ENCODE results near the gene MORC3. TPM values are rescaled to one million over a fixed set of nuclear protein-coding genes. Genes with fewer than 3 reads are reported as not detected.
"Not testable (repeated sequence)": the region's sequence is repeated elsewhere in the genome, so short reads cannot be mapped to it uniquely, and the experiment has no call there.

Gene MORC3
- total RNA-seq, 2 experiments from 2014 or later, result 47.5 to 50.7 TPM

- DNase-seq, result no peak
- Mint-ChIP-seq H3K4me1 (peaks cover 4% of the 10 kb centered on the region), H3K27me3 (no peaks in the 10 kb centered on the region), H3K36me3 (ENCODE audit: low read depth) (peaks cover 64% of the 10 kb centered on the region), H3K4me3 (no peak overlapping the region), H3K9me3 (no peaks in the 10 kb centered on the region), H3K27ac (no peak overlapping the region)
- CTCF ChIA-PET, result interaction anchor here (0.6 to 1.2 kb wide), 2 partner anchors 15 to 18 kb away, joined by 3 read pairs; no protein-coding TSS in a partner anchor
- POLR2A ChIA-PET, result no interaction called here
These were observed 49.2 kb downstream of the MORC3 start for GRCh38 chr21:36369064-36369685.

- H3K27ac Mint-ChIP-seq, result no peak overlapping the region
- H3K9me3 Mint-ChIP-seq, result no peaks in the 10 kb centered on the region
- H3K4me1 Mint-ChIP-seq, result no peaks in the 10 kb centered on the region
- ChIA-PET CTCF (no interaction called here), POLR2A (no interaction called here)
- peaks cover 38% of the 10 kb centered on the region for H3K36me3 Mint-ChIP-seq (ENCODE audit: low read depth)
- no peak overlapping the region for H3K4me3 Mint-ChIP-seq
- DNase-seq, result no peak
- H3K27me3 Mint-ChIP-seq, result no peaks in the 10 kb centered on the region
These were observed 56.0 kb downstream of the MORC3 start for GRCh38 chr21:36375994-36376393.

- Mint-ChIP-seq H3K4me1 (no peaks in the 10 kb centered on the region), H3K4me3 (no peak overlapping the region), H3K27ac (no peak overlapping the region), H3K36me3 (ENCODE audit: low read depth) (peaks cover 29% of the 10 kb centered on the region), H3K9me3 (no peaks in the 10 kb centered on the region), H3K27me3 (no peaks in the 10 kb centered on the region)
- ChIA-PET CTCF (interaction anchor here (0.6 to 1.0 kb wide), 2 partner anchors 8 to 18 kb away, joined by 3 to 5 read pairs; partner anchors contain the start of gene CHAF1B), POLR2A (no interaction called here)
- DNase-seq, result no peak
These were observed 57.4 kb downstream of the MORC3 start for GRCh38 chr21:36377391-36377842.

GRCh38 chr21:36379251-36379650 lies 59.3 kb downstream of the MORC3 start:
- Mint-ChIP-seq H3K27ac (no peak overlapping the region), H3K36me3 (ENCODE audit: low read depth) (peaks cover 24% of the 10 kb centered on the region), H3K9me3 (no peaks in the 10 kb centered on the region), H3K4me3 (no peak overlapping the region), H3K4me1 (no peaks in the 10 kb centered on the region), H3K27me3 (no peaks in the 10 kb centered on the region)
- no peak for DNase-seq
- ChIA-PET POLR2A (no interaction called here), CTCF (no interaction called here)

- no peaks in the 10 kb centered on the region for H3K27me3 Mint-ChIP-seq
- peaks cover 12% of the 10 kb centered on the region for H3K4me1 Mint-ChIP-seq
- H3K4me3 Mint-ChIP-seq, result no peak overlapping the region
- peak overlapping the region; percentile 43 for H3K27ac Mint-ChIP-seq
- ChIA-PET CTCF (interaction anchor here (0.6 to 1.4 kb wide), 2 partner anchors 9 to 1142 kb away, joined by 3 to 4 read pairs; no protein-coding TSS in a partner anchor), POLR2A (no interaction called here)
- peaks cover 16% of the 10 kb centered on the region for H3K36me3 Mint-ChIP-seq (ENCODE audit: low read depth)
- no peaks in the 10 kb centered on the region for H3K9me3 Mint-ChIP-seq
- DNase-seq, result no peak
These were observed 62.0 kb downstream of the MORC3 start for GRCh38 chr21:36381841-36382589.

GRCh38 chr21:36382722-36383121 lies 62.7 kb downstream of the MORC3 start:
- H3K27me3 Mint-ChIP-seq, H3K9me3 Mint-ChIP-seq, DNase-seq, H3K27ac Mint-ChIP-seq, POLR2A ChIA-PET, H3K4me3 Mint-ChIP-seq: not testable (repeated sequence)
- peaks cover 13% of the 10 kb centered on the region for H3K36me3 Mint-ChIP-seq (ENCODE audit: low read depth)
- CTCF ChIA-PET, result interaction anchor here (0.6 to 1.4 kb wide), 2 partner anchors 8 to 1141 kb away, joined by 3 to 4 read pairs; no protein-coding TSS in a partner anchor
- H3K4me1 Mint-ChIP-seq, result peaks cover 18% of the 10 kb centered on the region

- ChIA-PET CTCF (interaction anchor here (0.9 to 1.3 kb wide), 2 partner anchors 8 to 32 kb away, joined by 3 read pairs; no protein-coding TSS in a partner anchor), POLR2A (no interaction called here)
- Mint-ChIP-seq H3K9me3 (no peaks in the 10 kb centered on the region), H3K27ac (peak overlapping the region; percentile 41), H3K27me3 (no peaks in the 10 kb centered on the region), H3K36me3 (ENCODE audit: low read depth) (peaks cover 22% of the 10 kb centered on the region), H3K4me3 (peak overlapping the region; percentile 36), H3K4me1 (peaks cover 28% of the 10 kb centered on the region)
- no peak for DNase-seq
These were observed 64.9 kb downstream of the MORC3 start for GRCh38 chr21:36384885-36385232.

- CTCF ChIA-PET, result interaction anchor here (1.3 kb wide), 1 partner anchor 8 kb away, joined by 3 read pairs; no protein-coding TSS in a partner anchor
- peaks cover 22% of the 10 kb centered on the region for H3K36me3 Mint-ChIP-seq (ENCODE audit: low read depth)
- DNase-seq, result peak; percentile 80
- no peaks in the 10 kb centered on the region for H3K27me3 Mint-ChIP-seq
- POLR2A ChIA-PET, result no interaction called here
- H3K4me3 Mint-ChIP-seq, result peak within 1 kb of the TSS; percentile 85
- peaks cover 28% of the 10 kb centered on the region for H3K4me1 Mint-ChIP-seq
- no peaks in the 10 kb centered on the region for H3K9me3 Mint-ChIP-seq
- H3K27ac Mint-ChIP-seq, result peak within 1 kb of the TSS; percentile 92
These were observed 65.4 kb downstream of the MORC3 start, which contains the start of gene CHAF1B for GRCh38 chr21:36385233-36386030. Gene CHAF1B (plus strand): TSS chr21:36385392. CDS start chr21:36386137, 745 bp downstream.

- H3K27me3 Mint-ChIP-seq, result no peaks in the 10 kb centered on the region
These were observed 66.1 kb downstream of the MORC3 start for GRCh38 chr21:36386031-36386642.

GRCh38 chr21:36388096-36388495 lies 68.1 kb downstream of the MORC3 start:
- Mint-ChIP-seq H3K9me3 (no peaks in the 10 kb centered on the region), H3K27me3 (no peaks in the 10 kb centered on the region), H3K36me3 (ENCODE audit: low read depth) (peaks cover 36% of the 10 kb centered on the region), H3K4me1 (peaks cover 28% of the 10 kb centered on the region), H3K4me3 (no peak overlapping the region), H3K27ac (no peak overlapping the region)
- DNase-seq, result no peak
- ChIA-PET POLR2A (interaction anchor here (0.5 kb wide), 1 partner anchor 1124 kb away, joined by 3 read pairs; no protein-coding TSS in a partner anchor), CTCF (interaction anchor here (0.7 to 1.7 kb wide), 3 partner anchors 11 to 72 kb away, joined by 3 to 5 read pairs (median 3); no protein-coding TSS in a partner anchor)

More at GRCh38 chr21:36386031-36386642, 66.1 kb downstream of the MORC3 start:
- peaks cover 24% of the 10 kb centered on the region for H3K36me3 Mint-ChIP-seq (ENCODE audit: low read depth)
- no peak for DNase-seq
- peak overlapping the region; percentile 92 for H3K27ac Mint-ChIP-seq
- CTCF ChIA-PET, result interaction anchor here (0.7 to 1.3 kb wide), 3 partner anchors 9 to 232 kb away, joined by 3 read pairs; no protein-coding TSS in a partner anchor
- H3K4me1 Mint-ChIP-seq, result peaks cover 28% of the 10 kb centered on the region
- H3K4me3 Mint-ChIP-seq, result peak overlapping the region; percentile 85
- H3K9me3 Mint-ChIP-seq, result no peaks in the 10 kb centered on the region
- POLR2A ChIA-PET, result no interaction called here

- POLR2A ChIA-PET, result interaction anchor here (0.5 kb wide), 1 partner anchor 1123 kb away, joined by 3 read pairs; no protein-coding TSS in a partner anchor
- peaks cover 39% of the 10 kb centered on the region for H3K36me3 Mint-ChIP-seq (ENCODE audit: low read depth)
- no peak overlapping the region for H3K27ac Mint-ChIP-seq
These were observed 68.8 kb downstream of the MORC3 start for GRCh38 chr21:36388835-36389234.

GRCh38 chr21:36391649-36392048 lies 71.7 kb downstream of the MORC3 start:
- POLR2A ChIA-PET, CTCF ChIA-PET, H3K27me3 Mint-ChIP-seq, H3K4me3 Mint-ChIP-seq, H3K27ac Mint-ChIP-seq, H3K9me3 Mint-ChIP-seq, DNase-seq: not testable (repeated sequence)
- peaks cover 19% of the 10 kb centered on the region for H3K4me1 Mint-ChIP-seq
- H3K36me3 Mint-ChIP-seq (ENCODE audit: low read depth), result peaks cover 50% of the 10 kb centered on the region

More at GRCh38 chr21:36388835-36389234, 68.8 kb downstream of the MORC3 start:
- Mint-ChIP-seq H3K9me3 (no peaks in the 10 kb centered on the region), H3K4me1 (peaks cover 28% of the 10 kb centered on the region), H3K27me3 (no peaks in the 10 kb centered on the region), H3K4me3 (no peak overlapping the region)
- no peak for DNase-seq
- CTCF ChIA-PET, result interaction anchor here (0.7 to 1.7 kb wide), 2 partner anchors 10 to 73 kb away, joined by 3 to 5 read pairs; no protein-coding TSS in a partner anchor
